GM21717 (cell line): ENCODE measurements around the gene CELSR1.

ENCODE experiments used
- ATAC-seq: cut with Tn5 transposase; IDR thresholded peaks from one replicate; pipeline ENCODE4 v1.9.1; 2021; ENCODE audit warnings: mild to moderate bottlenecking, moderate library complexity; ENCODE audit not compliant: unreplicated experiment

CELSR1 gene

DNA sequence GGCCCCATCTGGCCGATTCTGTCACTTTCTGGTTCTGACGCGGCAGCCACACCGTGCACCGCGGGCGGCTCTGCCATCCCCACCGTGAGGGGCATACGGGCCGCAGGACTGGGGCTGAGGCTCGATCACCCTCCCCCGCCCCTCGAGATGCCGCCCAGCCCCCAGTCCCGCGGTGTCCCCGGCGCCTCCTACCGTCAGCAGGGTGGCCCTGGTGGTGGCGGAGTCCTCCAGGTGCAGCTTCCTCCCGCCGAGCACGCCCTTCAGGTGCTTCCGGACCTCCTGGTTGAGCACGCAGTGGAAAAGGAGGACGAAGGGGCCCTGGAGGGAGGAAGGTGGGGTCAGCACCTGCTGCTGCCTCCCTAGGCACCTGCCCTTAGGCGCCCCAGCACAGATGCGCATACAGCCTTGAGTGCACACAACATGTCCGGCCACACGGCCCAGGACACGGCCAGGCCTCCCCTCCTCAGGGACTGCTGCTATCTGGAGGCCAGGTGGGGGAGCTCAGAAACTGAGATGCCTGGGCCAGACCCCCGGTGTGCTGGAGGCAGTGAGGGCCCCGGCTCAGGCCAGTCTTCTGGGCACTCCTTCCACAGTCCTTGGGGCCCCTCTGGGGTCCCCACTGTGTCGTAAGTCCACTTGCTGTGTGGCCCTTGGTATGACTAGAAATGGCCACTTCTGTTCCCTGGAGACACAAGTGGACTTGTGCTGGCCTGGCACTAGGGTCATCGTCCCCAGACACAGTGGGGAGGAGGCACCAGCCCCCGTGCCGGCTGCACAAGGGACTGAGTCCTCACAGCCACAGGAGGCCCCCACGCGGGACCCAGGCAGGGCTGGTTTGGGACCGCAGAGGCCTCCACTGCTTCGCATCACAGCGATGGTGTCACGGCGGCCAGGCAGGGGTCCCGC is 170.4 kb downstream of the CELSR1 start:
- no peak for ATAC-seq

DNA sequence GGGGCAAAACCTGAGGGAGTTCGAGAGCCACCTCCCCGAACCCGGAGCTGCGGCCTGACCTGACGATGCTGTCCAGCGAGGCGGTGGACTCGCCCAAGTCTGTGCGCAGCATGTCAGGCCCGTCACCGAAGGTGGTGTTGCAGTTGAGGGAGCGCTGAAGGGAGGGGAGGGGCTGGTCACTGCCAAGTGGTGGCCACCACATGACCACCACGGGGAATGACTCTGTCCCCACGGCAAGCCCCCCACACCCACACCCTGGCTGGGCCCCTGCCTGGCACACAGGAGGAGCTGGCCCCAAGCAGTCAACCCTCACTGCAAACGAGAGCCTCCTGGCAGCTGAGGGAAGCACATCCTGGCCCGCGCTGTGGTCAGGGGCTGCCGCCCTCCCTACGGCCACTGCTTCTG is 171.1 kb downstream of the CELSR1 start:
- no peak for ATAC-seq

DNA sequence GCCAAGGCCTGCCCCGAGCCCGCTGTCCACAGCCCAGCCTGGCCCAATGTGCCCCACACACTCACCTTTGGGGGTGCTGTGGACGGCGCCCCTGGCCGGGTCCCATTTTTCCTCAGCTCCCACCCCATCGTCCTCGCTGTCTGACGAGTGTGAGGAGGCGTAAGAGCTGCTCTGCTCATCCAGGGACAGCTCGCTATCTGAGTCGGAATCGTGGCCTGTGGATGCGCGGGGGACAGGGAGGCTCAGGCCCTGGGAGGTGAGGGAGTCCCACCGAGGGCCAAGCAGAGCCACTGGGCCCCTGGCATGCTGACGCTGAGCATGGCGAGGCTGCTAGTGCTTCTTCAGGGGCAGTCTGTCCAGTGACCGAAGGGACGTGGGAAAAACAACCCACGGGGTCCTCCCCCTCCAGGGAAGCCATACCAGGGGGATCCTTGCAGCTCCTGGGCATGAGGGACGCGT is 172.2 kb downstream of the CELSR1 start:
- no peak for ATAC-seq

- no peak for ATAC-seq
Measured at GRCh38 chr22:46364341-46365165, 172.9 kb downstream of the CELSR1 start.

- no peak for ATAC-seq
Measured at GRCh38 chr22:46363611-46364321, 173.7 kb downstream of the CELSR1 start.

GRCh38 chr22:46362934-46363515 is 174.4 kb downstream of the CELSR1 start:
- ATAC-seq: no peak

DNA sequence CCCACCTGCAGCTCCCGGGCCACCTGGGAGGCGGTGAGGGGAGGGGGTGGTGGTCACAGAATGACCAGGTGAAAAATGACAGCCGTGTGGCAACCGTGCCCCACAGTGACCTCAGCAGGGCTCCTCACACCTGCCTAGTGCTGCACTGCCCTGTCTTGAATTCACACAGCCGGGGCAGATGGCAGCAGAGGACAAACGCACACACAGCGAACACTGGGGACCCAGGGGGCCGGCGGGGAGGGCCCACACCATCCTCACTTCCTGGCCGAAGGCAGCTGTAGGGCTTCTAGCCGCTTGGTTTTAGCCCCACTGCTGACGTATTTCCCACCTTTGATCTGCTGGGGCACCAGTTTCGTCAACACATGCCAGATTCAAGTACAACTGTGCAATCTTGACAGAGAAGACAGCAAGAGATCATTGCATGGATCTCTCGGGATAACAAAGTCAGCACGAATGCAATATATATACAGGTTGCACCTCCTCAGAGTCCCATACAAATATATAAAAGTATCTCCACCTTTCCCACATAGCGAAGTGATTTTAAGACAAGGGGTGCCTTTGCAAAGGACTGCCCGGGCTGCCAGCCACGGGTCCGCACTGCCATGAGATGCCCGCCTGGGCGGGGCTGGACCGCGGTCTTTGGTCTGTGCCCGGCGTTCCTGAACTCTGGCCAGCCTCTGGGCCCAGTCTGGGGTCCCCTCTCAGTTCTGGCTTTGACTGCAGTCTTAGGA is 175.1 kb downstream of the CELSR1 start:
- no peak for ATAC-seq

- ATAC-seq: no peak
Measured at GRCh38 chr22:46361826-46362202, 175.6 kb downstream of the CELSR1 start.

DNA sequence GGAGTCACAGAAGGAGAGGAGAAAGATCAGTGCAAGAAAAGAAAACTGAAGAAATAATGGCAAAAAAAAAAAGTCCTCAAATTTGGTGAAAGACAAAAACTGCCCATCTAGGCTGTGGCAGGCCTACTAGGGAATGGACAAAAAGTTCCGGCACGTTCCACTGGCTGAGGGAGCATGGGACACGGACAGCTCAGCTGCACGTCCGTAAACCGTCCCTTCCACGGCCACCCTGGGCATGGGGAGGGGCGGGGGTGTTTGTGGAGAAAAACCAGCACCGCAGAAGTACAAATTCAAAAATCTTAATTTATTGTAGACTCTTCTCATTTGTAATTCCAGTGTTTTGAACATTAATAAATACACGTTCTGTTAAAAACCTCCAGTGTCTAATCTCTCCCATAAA is 176.5 kb downstream of the CELSR1 start:
- ATAC-seq: no peak

DNA sequence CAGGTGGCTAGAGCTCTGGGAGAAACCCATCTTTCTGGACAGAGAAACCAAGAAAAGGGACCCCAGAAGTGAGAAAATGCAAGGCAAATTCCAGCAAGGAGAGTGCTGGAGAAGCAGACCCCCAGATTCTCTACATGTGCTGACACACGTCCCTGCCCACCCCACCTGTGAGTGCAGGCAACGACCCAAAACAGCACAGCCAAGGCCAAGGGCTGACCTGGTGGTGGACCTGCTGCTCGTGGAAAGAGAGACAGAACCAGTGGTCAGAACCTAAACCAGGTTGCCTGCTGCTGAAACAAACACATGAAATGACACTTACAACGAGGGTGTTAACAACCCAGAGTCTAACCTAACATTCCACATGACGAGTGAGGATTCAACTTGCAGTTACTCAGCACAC is 177.3 kb downstream of the CELSR1 start:
- ATAC-seq: no peak

DNA sequence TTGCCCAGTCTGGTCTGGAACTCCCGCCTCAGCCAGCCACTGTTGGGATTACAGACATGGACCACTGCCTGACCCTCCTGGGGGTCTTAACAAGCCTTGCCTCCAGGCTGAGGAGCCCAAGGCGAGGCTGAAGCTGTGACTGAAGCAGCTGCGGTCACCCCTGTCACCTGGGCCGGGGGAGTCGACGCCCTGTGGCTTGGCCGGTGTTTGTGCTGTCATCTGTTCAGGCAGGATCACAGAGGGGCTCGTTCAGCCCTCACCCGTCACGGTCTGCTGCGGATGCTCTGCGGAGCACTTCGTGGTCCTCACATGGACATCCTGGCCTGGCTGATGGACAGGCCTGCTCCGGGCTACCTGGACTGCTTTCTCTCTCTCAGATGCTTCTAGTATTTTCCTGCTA is 178.1 kb downstream of the CELSR1 start:
- ATAC-seq: no peak

GRCh38 chr22:46358766-46359165 is 178.7 kb downstream of the CELSR1 start:
- no peak for ATAC-seq

GRCh38 chr22:46357711-46358520 is 179.5 kb downstream of the CELSR1 start:
- ATAC-seq: no peak

- ATAC-seq: no peak
Measured at GRCh38 chr22:46356496-46357480, 180.6 kb downstream of the CELSR1 start.

DNA sequence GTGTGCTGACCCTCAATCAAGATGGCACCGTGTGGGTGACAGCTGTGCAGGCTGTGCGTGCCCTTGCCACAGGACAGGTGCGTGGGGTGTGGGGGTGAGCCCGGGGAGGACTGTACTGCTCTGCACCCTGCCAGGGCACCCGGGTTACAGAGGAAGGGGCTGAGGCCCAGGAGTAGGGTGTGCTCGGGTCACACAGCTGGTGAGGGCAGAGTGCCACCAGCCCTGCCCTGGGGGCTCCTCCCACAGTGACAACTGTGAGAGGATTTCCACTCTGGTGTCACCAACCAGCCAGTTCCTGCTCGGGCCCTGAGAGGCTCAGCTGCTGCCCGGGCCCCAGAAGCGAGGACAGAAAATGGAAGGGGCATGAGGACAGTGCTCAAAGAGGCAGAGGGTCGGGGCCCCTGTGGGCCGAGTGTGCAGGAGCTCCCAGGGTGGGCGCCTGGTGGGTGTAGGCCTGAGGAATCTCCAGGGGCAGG is 181.4 kb downstream of the CELSR1 start:
- ATAC-seq: no peak

- ATAC-seq: no peak
Measured at GRCh38 chr22:46355369-46355995, 181.9 kb downstream of the CELSR1 start.

GRCh38 chr22:46354993-46355305 is 182.5 kb downstream of the CELSR1 start:
- no peak for ATAC-seq
